ENCODE results near the gene NACC1. TPM values are rescaled to one million over a fixed set of nuclear protein-coding genes. Genes with fewer than 3 reads are reported as not detected.

NACC1 gene
- total and polyA plus RNA-seq, 2 of the 13 experiments (the other 11 are each of a cell fraction or from before 2014, with no cell fraction given), result 31.8 to 42.3 TPM

- TF ChIP-seq ZNF383 (CRISPR knock-in tag; IDR thresholded peaks at IDR 0.05; ENCODE audit: borderline replicate concordance), result no peak
- peak; percentile 70 for TF ChIP-seq RBM39 (IDR thresholded peaks at IDR 0.05; ENCODE audit: low read depth, low read length, poor library complexity, severe bottlenecking)
- peak; percentile 40; the same call in 1 of the 2 replicates for TF ChIP-seq HOXA3 (CRISPR knock-in tag; IDR thresholded peaks at IDR 0.05)
- TF ChIP-seq, protein P1, sequence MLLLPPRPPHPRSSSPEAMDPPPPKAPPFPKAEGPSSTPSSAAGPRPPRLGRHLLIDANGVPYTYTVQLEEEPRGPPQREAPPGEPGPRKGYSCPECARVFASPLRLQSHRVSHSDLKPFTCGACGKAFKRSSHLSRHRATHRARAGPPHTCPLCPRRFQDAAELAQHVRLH (CRISPR knock-in tag; IDR thresholded peaks at IDR 0.05; ENCODE audit: borderline replicate concordance, low read depth), result peak; percentile 33; the same call in 1 of the 2 replicates
- no peak for TF ChIP-seq CHCHD3 (CRISPR knock-in tag; IDR thresholded peaks at IDR 0.05)
- no peak for TF ChIP-seq ZBTB4 (CRISPR knock-in tag; IDR thresholded peaks at IDR 0.05; ENCODE audit: borderline replicate concordance)
- 0 out of 2 replicates have a peak, but pooled peaks have one; percentile 34 for TF ChIP-seq ZNF747 (CRISPR knock-in tag; IDR thresholded peaks at IDR 0.05; ENCODE audit: borderline replicate concordance)
- no peak for TF ChIP-seq XBP1 (CRISPR knock-in tag; IDR thresholded peaks at IDR 0.05)
- TF ChIP-seq PRMT3 (CRISPR knock-in tag; IDR thresholded peaks at IDR 0.05; ENCODE audit: borderline replicate concordance, low read depth), result no peak
- TF ChIP-seq ZNF775 (CRISPR knock-in tag; IDR thresholded peaks at IDR 0.05; ENCODE audit: borderline replicate concordance), result 0 out of 2 replicates have a peak, but pooled peaks have one; percentile 40
- TF ChIP-seq KDM5B (CRISPR knock-in tag; IDR thresholded peaks at IDR 0.05; ENCODE audit: borderline replicate concordance), result peak; percentile 17; the same call in 1 of the 2 replicates
- no peak for TF ChIP-seq AFF4 (CRISPR knock-in tag; IDR thresholded peaks at IDR 0.05)
- TF ChIP-seq ZMAT3 (CRISPR knock-in tag; conservative IDR thresholded peaks at IDR 0.05), result no peak
- TF ChIP-seq, protein P2, sequence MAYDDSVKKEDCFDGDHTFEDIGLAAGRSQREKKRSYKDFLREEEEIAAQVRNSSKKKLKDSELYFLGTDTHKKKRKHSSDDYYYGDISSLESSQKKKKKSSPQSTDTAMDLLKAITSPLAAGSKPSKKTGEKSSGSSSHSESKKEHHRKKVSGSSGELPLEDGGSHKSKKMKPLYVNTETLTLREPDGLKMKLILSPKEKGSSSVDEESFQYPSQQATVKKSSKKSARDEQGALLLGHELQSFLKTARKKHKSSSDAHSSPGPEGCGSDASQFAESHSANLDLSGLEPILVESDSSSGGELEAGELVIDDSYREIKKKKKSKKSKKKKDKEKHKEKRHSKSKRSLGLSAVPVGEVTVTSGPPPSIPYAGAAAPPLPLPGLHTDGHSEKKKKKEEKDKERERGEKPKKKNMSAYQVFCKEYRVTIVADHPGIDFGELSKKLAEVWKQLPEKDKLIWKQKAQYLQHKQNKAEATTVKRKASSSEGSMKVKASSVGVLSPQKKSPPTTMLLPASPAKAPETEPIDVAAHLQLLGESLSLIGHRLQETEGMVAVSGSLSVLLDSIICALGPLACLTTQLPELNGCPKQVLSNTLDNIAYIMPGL (CRISPR knock-in tag; IDR thresholded peaks at IDR 0.05; ENCODE audit: borderline replicate concordance in 1 of 2, low read depth in 1 of 2), result peak; percentile 55 to 60; a peak in 2 of 4 replicates
- TF ChIP-seq DNMT3B (CRISPR knock-in tag; conservative IDR thresholded peaks at IDR 0.05), result 0 out of 2 replicates have a peak, but pooled peaks have one; percentile 41
- TF ChIP-seq ZNF484 (CRISPR knock-in tag; IDR thresholded peaks at IDR 0.05; ENCODE audit: borderline replicate concordance, low read depth), result no peak
Measured at GRCh38 chr19:13116282-13117175, 1.5 kb upstream of the NACC1 start, which contains the start of gene TRMT1 (continued).

Data from HepG2 (cell line).